ENCODE results near the gene LOXL1. TPM values are rescaled to one million over a fixed set of nuclear protein-coding genes. Genes with fewer than 3 reads are reported as not detected.

Gene LOXL1
- total and polyA plus RNA-seq, 2 donors (not counting 1 experiment from before 2014, with no cell fraction given), result 0.21 to 0.49 TPM

DNA sequence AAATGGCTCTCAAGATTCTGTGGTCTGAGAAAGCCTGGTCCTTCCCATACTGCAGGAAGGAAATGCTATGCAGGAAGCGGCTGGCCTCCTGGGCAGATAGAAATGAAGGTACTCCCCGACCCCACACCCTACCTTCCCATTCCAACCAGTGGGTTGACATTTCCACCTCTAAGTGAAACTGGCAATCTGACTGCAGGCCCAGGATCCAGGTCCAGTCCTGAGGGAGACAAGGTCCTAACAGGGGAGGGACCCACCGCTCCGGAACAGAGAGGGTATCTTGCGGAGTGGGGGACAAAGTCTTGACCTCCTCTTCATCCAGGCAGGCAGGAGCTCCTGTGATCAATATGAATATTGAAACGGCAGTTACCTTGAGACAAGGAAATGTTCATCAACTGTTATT, 6.6 kb upstream of the LOXL1 start:
- TF ChIP-seq, protein P1, sequence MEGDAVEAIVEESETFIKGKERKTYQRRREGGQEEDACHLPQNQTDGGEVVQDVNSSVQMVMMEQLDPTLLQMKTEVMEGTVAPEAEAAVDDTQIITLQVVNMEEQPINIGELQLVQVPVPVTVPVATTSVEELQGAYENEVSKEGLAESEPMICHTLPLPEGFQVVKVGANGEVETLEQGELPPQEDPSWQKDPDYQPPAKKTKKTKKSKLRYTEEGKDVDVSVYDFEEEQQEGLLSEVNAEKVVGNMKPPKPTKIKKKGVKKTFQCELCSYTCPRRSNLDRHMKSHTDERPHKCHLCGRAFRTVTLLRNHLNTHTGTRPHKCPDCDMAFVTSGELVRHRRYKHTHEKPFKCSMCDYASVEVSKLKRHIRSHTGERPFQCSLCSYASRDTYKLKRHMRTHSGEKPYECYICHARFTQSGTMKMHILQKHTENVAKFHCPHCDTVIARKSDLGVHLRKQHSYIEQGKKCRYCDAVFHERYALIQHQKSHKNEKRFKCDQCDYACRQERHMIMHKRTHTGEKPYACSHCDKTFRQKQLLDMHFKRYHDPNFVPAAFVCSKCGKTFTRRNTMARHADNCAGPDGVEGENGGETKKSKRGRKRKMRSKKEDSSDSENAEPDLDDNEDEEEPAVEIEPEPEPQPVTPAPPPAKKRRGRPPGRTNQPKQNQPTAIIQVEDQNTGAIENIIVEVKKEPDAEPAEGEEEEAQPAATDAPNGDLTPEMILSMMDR (IDR thresholded peaks at IDR 0.05), result no peak
- no peak for TF ChIP-seq EZH2 (IDR thresholded peaks at IDR 0.05; ENCODE audit: borderline replicate concordance, insufficient read depth, low read depth, low read length, poor library complexity, severe bottlenecking)
- no peak overlapping the region for H2AFZ ChIP-seq (ENCODE audit: insufficient read depth, low read depth, low read length, poor library complexity, severe bottlenecking)
- H4K20me1 ChIP-seq (ENCODE audit: control insufficient read depth, insufficient read depth, low read length, poor library complexity, severe bottlenecking), result no peaks in the 10 kb centered on the region
- H3K4me3 ChIP-seq (ENCODE audit: control extremely low read depth in 1 of 5, extremely low read depth in 1 of 5, insufficient read depth in 1 of 5, low read depth in 2 of 5, low read length in 4 of 5), result no peak overlapping the region
- no peak for ATAC-seq (ENCODE audit: low read depth)
- H3K9ac ChIP-seq (ENCODE audit: low read length), result no peak overlapping the region
- no peak for DNase-seq
- intact Hi-C loops (cut with micrococcal nuclease), result no loop called here
- 100% methylated on average over 1 of the region's 6 CpGs for WGBS (ENCODE audit: insufficient coverage)
- CTCF ChIA-PET, result no interaction called here
- no peaks in the 10 kb centered on the region for H3K36me3 ChIP-seq (replicated peaks in 1 of 2; ENCODE audit: control extremely low read depth in 1 of 2, control insufficient read depth in 1 of 2, extremely low read depth in 1 of 2, insufficient read depth in 2 of 2, low read length in 1 of 2)
- no peak overlapping the region for H3K27ac ChIP-seq (ENCODE audit: low read length in 2 of 2)
- peaks cover 0 to 4% of the 10 kb centered on the region in 2 donors for H3K4me1 ChIP-seq (ENCODE audit: control insufficient read depth in 2 of 2, insufficient read depth in 2 of 2, low read length in 2 of 2)
- Mint-ChIP-seq H3K4me3 (no peak overlapping the region), H3K27ac (no peak overlapping the region), H3K27me3 (peaks cover 13% of the 10 kb centered on the region), H3K4me1 (peaks cover 7% of the 10 kb centered on the region), H3K9me3 (ENCODE audit: insufficient read depth) (no peaks in the 10 kb centered on the region)
- peaks cover 0 to 5% (median 0%) of the 10 kb centered on the region in 4 experiments for H3K27me3 ChIP-seq (replicated peaks in 1 of 4; ENCODE audit: control extremely low read depth in 1 of 4, control insufficient read depth in 3 of 4, insufficient read depth in 4 of 4, low read length in 3 of 4)
- POLR2A ChIA-PET, result no interaction called here
- H3K9me3 ChIP-seq (ENCODE audit: control extremely low read depth in 1 of 3, control insufficient read depth in 2 of 3, insufficient read depth in 1 of 3, low read length in 2 of 3), result peaks cover 0 to 12% (median 0%) of the 10 kb centered on the region in 3 donors
- no peaks in the 10 kb centered on the region for H3K79me2 ChIP-seq (ENCODE audit: control insufficient read depth, insufficient read depth, low read length)
- no peak overlapping the region for H3K4me2 ChIP-seq (replicated peaks; ENCODE audit: low read depth, low read length, poor library complexity, severe bottlenecking)

DNA sequence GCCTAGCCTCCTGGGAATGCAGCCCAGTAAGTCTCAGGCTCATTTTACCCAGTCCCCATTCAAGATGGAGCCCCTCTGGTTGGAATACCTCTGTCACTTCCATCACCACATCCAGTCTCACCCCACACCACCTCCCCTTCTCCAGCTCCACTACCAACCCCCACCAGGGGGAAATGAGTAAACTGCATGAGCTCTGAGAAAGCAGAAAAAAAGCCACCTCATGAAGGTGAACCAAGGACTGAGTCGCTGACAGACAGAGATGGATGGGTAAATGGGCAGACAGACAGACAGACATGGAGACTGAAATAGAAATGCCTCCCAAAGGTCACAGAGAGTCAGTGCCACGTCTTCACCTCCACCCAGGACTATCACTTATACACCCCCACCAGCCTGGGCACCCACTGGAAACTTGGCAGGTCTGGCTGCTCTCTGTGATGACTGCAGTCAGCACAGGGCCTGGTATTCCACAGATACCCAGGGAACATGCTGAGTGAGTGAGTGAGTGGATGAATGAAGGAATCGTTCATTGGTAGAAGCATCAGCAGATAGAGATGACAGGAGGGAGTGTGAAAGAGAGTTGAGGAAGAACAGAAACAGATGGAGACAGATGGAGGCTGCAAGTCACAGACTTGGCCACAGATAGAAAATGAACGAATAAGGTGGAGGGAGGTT, 4.9 kb upstream of the LOXL1 start:
- Mint-ChIP-seq H3K9me3 (ENCODE audit: insufficient read depth) (no peaks in the 10 kb centered on the region), H3K27ac (no peak overlapping the region), H3K4me1 (peaks cover 9% of the 10 kb centered on the region), H3K4me3 (no peak overlapping the region), H3K27me3 (peaks cover 8% of the 10 kb centered on the region)
- Histone ChIP-seq H3K9me3 (ENCODE audit: control extremely low read depth in 1 of 3, control insufficient read depth in 2 of 3, insufficient read depth in 1 of 3, low read length in 2 of 3) (peaks cover 0 to 4% (median 0%) of the 10 kb centered on the region in 3 donors), H3K27me3 (replicated peaks in 1 of 4; ENCODE audit: control extremely low read depth in 1 of 4, control insufficient read depth in 3 of 4, insufficient read depth in 4 of 4, low read length in 3 of 4) (peaks cover 0 to 6% (median 0%) of the 10 kb centered on the region in 4 experiments), H3K27ac (ENCODE audit: low read length in 2 of 2) (no peak overlapping the region), H3K79me2 (ENCODE audit: control insufficient read depth, insufficient read depth, low read length) (no peaks in the 10 kb centered on the region), H3K4me3 (ENCODE audit: control extremely low read depth in 1 of 5, extremely low read depth in 1 of 5, insufficient read depth in 1 of 5, low read depth in 2 of 5, low read length in 4 of 5) (no peak overlapping the region), H3K4me1 (ENCODE audit: control insufficient read depth in 2 of 2, insufficient read depth in 2 of 2, low read length in 2 of 2) (peaks cover 0 to 4% of the 10 kb centered on the region in 2 donors), H3K36me3 (replicated peaks in 1 of 2; ENCODE audit: control extremely low read depth in 1 of 2, control insufficient read depth in 1 of 2, extremely low read depth in 1 of 2, insufficient read depth in 2 of 2, low read length in 1 of 2) (no peaks in the 10 kb centered on the region), H3K4me2 (replicated peaks; ENCODE audit: low read depth, low read length, poor library complexity, severe bottlenecking) (no peak overlapping the region), H2AFZ (ENCODE audit: insufficient read depth, low read depth, low read length, poor library complexity, severe bottlenecking) (no peak overlapping the region), H4K20me1 (ENCODE audit: control insufficient read depth, insufficient read depth, low read length, poor library complexity, severe bottlenecking) (no peaks in the 10 kb centered on the region), H3K9ac (ENCODE audit: low read length) (no peak overlapping the region)
- TF ChIP-seq, protein P1 (IDR thresholded peaks at IDR 0.05), result no peak
- no peak for TF ChIP-seq EZH2 (IDR thresholded peaks at IDR 0.05; ENCODE audit: borderline replicate concordance, insufficient read depth, low read depth, low read length, poor library complexity, severe bottlenecking)
- ATAC-seq (ENCODE audit: low read depth) (no peak), DNase-seq (no peak)
- 79% methylated on average over 4 of the region's 4 CpGs for WGBS (ENCODE audit: insufficient coverage)
- ChIA-PET POLR2A (interaction anchor here (0.6 kb wide), 1 partner anchor 489 kb away, joined by 6 read pairs; no protein-coding TSS in a partner anchor), CTCF (no interaction called here)
- intact Hi-C loops (cut with micrococcal nuclease), result no loop called here

All from B cell (primary cell).